ENCODE results near the gene ABCA10.

Gene ABCA10

DNA sequence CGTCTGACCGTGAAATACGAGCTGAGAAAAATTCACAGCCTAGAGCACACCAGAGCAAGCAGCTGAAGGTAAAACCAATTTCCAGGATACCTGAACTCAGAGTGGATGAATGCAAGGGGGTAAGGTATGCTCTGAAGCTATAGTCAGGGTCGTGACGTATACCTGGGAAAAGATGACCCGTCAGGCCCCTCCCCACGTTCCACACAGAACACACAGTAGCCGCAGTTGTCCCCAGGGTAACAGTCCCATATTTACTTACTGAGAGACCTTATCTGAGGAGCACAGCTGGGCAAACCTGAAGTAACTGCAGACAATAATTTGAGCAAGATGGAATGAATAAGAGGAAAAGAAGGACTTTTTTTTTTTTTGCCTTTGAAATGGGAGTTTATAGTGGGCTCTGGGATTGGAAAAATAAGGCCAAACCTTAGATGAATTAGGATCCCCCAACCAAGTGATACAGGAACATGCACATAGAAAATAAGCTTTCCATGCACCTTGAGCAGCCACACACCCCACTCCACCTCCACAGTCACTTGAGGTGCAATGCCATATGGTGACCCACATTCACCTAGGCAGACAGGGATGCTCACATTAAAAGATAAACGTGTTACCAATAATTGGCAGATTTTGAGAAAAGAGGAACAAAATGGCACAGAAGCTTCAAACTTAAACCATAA lies 124.9 kb downstream of the ABCA10 start:
- ChIA-PET POLR2A (no interaction called here), CTCF (interaction anchor here (0.7 kb wide), 1 partner anchor 91 kb away, joined by 4 read pairs; no protein-coding TSS in a partner anchor)
- Histone ChIP-seq H3K9me3 (ENCODE audit: control insufficient read depth, insufficient read depth, low read depth, low read length) (no peaks in the 10 kb centered on the region), H3K4me3 (ENCODE audit: low read depth, low read length) (no peak overlapping the region), H3K36me3 (ENCODE audit: control insufficient read depth in 2 of 2, insufficient read depth in 1 of 2, low read length in 2 of 2) (no peaks in the 10 kb centered on the region), H3K27ac (ENCODE audit: extremely low read depth, low read depth, low read length) (no peak overlapping the region), H3K4me1 (ENCODE audit: control insufficient read depth, insufficient read depth, low read length) (no peaks in the 10 kb centered on the region)
- no peak for TF ChIP-seq ZNF133 (tag by site-specific recombination; IDR thresholded peaks at IDR 0.05)

DNA sequence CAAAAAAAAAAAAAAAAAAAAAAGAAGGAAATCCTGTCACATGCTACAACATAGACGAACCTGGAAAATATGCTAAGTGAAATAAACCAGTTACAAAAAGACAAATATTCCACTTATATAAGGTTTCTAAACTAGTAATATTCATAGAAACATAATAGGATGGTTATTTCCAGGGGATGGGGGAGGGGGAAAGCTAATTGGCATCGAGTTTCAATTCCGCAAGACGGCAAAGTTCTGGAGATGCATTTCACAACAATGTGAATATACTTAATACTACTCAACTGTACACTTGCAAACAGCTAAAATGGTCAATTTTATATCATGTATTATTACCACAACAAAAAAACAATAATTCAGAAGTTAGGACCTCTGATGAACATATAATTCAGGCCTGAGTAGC lies 130.0 kb downstream of the ABCA10 start:
- TF ChIP-seq, protein P1, sequence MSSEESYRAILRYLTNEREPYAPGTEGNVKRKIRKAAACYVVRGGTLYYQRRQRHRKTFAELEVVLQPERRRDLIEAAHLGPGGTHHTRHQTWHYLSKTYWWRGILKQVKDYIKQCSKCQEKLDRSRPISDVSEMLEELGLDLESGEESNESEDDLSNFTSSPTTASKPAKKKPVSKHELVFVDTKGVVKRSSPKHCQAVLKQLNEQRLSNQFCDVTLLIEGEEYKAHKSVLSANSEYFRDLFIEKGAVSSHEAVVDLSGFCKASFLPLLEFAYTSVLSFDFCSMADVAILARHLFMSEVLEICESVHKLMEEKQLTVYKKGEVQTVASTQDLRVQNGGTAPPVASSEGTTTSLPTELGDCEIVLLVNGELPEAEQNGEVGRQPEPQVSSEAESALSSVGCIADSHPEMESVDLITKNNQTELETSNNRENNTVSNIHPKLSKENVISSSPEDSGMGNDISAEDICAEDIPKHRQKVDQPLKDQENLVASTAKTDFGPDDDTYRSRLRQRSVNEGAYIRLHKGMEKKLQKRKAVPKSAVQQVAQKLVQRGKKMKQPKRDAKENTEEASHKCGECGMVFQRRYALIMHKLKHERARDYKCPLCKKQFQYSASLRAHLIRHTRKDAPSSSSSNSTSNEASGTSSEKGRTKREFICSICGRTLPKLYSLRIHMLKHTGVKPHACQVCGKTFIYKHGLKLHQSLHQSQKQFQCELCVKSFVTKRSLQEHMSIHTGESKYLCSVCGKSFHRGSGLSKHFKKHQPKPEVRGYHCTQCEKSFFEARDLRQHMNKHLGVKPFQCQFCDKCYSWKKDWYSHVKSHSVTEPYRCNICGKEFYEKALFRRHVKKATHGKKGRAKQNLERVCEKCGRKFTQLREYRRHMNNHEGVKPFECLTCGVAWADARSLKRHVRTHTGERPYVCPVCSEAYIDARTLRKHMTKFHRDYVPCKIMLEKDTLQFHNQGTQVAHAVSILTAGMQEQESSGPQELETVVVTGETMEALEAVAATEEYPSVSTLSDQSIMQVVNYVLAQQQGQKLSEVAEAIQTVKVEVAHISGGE (tag by site-specific recombination; conservative IDR thresholded peaks at IDR 0.05; ENCODE audit: low read depth) = no peak
- TF ChIP-seq ZXDB (tag by site-specific recombination; IDR thresholded peaks at IDR 0.05) (no peak), ZNF19 (tag by site-specific recombination; IDR thresholded peaks at IDR 0.05; ENCODE audit: low read depth) (no peak), ZNF140 (tag by site-specific recombination; IDR thresholded peaks at IDR 0.05) (no peak)
- Histone ChIP-seq H3K36me3 (ENCODE audit: control insufficient read depth in 2 of 2, insufficient read depth in 1 of 2, low read length in 2 of 2) (no peaks in the 10 kb centered on the region), H3K4me3 (ENCODE audit: low read depth, low read length) (no peak overlapping the region), H3K9me3 (ENCODE audit: control insufficient read depth, insufficient read depth, low read depth, low read length) (no peaks in the 10 kb centered on the region), H3K4me1 (ENCODE audit: control insufficient read depth, insufficient read depth, low read length) (no peaks in the 10 kb centered on the region), H3K27ac (ENCODE audit: extremely low read depth, low read depth, low read length) (no peak overlapping the region)
- CTCF ChIA-PET = no interaction called here
- POLR2A ChIA-PET = interaction anchor here (0.6 kb wide), 1 partner anchor 492 kb away, joined by 3 read pairs; no protein-coding TSS in a partner anchor
